ENCODE measurements around the gene ECI1.
"Not testable (repeated sequence)": the region's sequence is repeated elsewhere in the genome, so short reads cannot be mapped to it uniquely, and the experiment has no call there.

The ECI1 gene

DNA sequence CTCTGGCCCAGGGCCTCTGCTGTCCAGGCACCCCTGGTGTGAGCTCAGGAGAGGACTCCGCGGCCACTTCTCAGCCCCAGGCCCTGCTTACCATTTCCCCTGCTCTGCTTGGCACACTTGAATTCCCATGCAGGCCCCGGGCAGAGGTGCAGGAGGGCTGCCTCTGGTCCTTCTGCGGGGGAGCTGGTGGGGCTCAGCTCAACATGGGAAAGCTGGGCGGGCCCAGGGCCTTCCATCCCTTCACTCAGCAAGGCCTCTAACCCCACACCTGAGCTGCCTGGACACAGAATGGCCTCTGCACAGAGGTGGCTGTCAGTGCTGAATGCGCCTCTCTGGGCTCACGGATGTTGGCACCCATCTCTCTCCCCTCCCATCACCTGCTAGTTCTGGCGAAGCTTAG is 29.1 kb upstream of the ECI1 start:
- DNase-seq (ENCODE audit: low spot score), result no peak

GRCh38 chr16:2278956-2279800 is 27.8 kb upstream of the ECI1 start:
- no peak for DNase-seq (ENCODE audit: low spot score)

DNA sequence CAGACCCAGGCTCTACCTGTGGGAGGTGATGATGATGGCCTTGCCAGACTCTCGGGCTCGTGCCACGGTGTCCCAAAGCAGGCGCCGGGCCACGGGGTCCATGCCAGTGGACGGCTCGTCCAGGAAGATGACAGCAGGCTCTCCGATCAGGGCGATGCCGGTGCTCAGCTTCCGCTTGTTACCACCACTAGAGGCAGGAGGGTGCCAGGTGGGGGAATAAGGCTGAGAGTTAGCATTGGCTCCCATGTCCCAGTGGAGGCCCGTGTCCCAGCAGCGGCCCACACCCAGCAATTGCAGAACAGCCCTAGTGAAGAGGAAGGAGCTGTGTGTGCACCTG is 26.9 kb upstream of the ECI1 start:
- DNase-seq (ENCODE audit: low spot score), result no peak

GRCh38 chr16:2277466-2278271 is 26.3 kb upstream of the ECI1 start:
- no peak for DNase-seq (ENCODE audit: low spot score)

GRCh38 chr16:2276368-2277195 is 25.2 kb upstream of the ECI1 start:
- no peak for DNase-seq (ENCODE audit: low spot score)

GRCh38 chr16:2275476-2276367 is 24.3 kb upstream of the ECI1 start:
- no peak for DNase-seq (ENCODE audit: low spot score)

DNA sequence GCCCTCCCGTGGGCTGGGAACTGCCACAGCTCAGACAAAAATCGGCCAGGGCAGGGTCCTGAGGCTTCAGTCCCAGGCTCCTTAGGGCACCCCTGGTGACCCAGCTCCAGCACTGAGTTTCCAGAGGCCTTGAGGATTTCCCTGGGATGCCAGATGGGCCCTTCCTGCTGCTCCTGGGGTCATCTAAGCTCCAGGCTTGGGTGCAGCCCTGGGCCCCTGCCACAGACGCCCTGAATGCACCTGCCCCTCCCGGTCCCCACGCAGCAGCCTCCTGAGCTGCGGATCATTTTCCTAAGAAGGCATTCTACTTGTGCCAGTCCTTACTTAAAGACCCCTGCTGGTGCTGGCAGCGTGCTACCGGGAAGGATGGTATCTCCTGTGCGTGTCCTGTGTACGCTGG is 22.5 kb upstream of the ECI1 start:
- no peak for DNase-seq (ENCODE audit: low spot score)

- no peak for DNase-seq (ENCODE audit: low spot score)
Observed at GRCh38 chr16:2273484-2273883, 22.1 kb upstream of the ECI1 start.

DNA sequence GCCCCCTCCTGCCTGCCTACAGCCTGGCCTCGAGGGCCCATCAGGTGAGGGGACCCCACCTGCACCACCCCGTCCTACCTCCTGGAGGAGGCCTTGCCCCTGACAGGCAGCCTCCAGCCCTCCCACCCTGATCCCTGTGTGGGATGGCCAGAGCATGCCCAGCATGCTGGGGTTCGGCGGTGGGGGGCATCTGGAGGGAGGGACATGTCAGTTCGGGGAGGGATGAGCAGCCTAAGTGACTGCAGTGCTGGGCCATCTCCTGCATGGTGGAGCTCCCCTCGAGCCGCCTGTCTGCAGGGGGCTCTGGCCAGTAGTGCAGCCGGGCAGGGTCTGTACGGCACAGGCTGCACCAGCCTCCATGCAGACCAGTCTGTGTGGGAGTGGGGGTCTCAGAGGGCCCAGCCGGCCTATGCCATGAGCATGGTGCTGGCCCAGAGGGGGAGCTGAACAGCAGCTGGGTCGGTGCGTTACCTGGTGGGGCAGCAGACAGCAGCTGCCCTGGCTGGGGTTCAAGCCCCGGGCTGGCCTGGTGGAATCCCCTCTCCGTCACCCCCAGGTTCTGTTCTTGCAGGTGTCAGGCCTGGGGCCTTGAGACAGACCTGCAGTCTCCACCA is 20.6 kb upstream of the ECI1 start:
- no peak for DNase-seq (ENCODE audit: low spot score)

- DNase-seq (ENCODE audit: low spot score), result no peak
Observed at GRCh38 chr16:2270588-2271470, 19.4 kb upstream of the ECI1 start.

DNA sequence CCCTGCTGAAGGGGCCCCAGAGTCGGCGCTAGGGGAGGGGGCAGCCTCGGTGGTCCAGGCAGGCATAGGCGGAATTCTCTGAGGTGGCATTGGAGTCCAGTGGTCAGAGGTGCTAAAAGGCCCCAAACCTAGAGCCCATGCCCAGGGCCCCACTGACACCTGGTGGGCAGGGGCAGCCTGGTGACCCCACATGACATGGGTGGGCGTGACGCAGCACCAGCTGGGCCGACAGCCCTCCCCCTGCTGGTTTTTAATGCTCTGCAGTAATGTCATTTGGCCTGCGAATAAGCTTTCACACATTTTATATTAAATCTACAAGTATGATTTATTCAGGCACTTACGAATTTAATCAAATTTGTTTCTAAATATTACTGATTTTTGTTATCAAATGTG is 18.7 kb upstream of the ECI1 start:
- no peak for DNase-seq (ENCODE audit: low spot score)

DNA sequence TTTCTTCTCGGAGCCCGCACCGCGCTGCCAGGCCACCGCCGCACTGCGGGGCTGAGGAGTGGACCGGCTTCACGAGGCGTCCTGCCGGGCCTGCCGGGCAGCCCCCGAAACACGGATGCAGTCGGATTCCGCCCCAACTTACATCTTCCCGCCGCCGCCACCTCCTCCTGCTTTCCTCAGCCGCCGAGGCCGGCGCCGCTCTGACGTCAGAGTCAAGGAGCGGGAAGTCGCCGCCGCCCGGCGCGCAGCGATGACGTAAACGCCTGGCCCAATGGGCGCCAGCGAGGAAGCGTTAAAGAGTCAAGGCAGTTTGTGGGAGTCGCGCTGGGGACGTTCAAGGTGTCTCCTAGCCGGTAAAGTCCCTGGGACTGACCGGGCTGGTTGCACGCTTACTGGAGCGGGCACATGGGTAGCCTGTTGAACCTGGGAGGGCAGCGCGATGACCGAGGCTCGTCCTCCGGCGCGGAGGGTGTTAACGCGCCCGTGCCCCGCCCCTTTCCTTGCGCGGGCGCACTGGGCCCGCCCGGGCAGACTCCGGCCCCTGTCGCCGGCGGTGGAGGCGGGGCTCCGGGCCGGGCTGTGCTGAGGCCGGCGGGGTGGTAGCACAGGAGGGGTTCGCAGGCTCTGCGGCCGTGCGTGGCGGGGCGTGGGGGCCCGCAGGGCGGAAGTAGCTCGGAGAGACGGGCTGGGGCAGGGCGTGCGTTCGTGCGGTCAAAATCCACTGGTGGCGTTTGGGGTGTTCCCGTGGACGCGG is 16.7 kb upstream of the ECI1 start, which contains the start of gene RNPS1:
Gene RNPS1 (minus strand): TSS at position 214 of the 754 bp plus-strand sequence. CDS start 3,483 bp downstream, outside the sequence.
- DNase-seq (ENCODE audit: low spot score), result peak; percentile 92

DNA sequence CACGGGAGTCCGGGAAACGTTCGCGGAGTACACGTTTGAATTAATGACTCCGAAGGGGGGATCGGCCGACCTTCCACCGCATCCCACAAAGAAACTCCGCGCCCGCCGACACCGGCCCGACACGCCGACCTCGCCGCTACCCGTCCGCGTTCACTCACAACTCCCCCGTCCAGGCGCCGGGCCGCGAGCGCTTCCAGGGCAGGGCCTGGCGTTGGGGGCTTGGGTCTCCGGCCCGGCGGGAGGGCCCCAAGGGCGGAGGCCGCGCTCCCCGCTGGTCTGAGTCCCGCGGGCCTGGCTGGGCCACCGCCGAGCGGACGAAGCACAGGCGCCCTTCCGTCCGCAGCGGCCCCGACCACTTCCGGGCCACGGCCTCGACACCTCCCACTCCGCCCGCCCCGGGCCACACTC is 16.1 kb upstream of the ECI1 start:
- DNase-seq (ENCODE audit: low spot score), result not testable (repeated sequence)

GRCh38 chr16:2266887-2267286 is 15.5 kb upstream of the ECI1 start:
- DNase-seq (ENCODE audit: low spot score), result not testable (repeated sequence)

DNA sequence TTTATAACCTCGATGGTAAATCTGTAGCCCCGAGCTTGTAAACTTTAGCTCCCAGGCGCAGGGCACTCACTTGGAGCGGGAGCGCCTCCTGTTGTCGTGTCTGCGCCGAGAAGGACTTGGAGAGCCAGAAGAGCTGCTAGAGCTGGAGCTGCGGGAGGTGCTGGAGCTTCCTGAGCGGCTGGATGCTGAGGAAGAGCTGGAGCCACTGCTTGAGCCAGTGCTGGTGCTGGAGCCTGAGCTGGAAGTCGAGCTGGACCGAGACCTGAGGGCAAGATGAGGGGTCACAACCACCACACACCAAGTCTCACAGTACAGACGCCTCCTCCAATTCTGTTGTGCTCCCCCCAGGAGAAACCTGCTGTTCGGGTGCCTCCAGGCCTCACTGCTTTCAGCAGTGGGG is 11.6 kb upstream of the ECI1 start:
- not testable (repeated sequence) for DNase-seq (ENCODE audit: low spot score)

- no peak for DNase-seq (ENCODE audit: low spot score)
Observed at GRCh38 chr16:2260250-2260649, 8.9 kb upstream of the ECI1 start.

GRCh38 chr16:2258530-2258929 is 7.1 kb upstream of the ECI1 start:
- DNase-seq (ENCODE audit: low spot score), result not testable (repeated sequence)

GRCh38 chr16:2257726-2258125 is 6.3 kb upstream of the ECI1 start:
- DNase-seq (ENCODE audit: low spot score), result no peak

- DNase-seq (ENCODE audit: low spot score), result no peak
Observed at GRCh38 chr16:2256531-2257140, 5.2 kb upstream of the ECI1 start.
